ENCODE measurements around the gene MS4A10. TPM values are rescaled to one million over a fixed set of nuclear protein-coding genes. Genes with fewer than 3 reads are reported as not detected.

Gene MS4A10
- total and polyA plus RNA-seq, 2 experiments from 2014 or later: not detected

- TF ChIP-seq REST (IDR thresholded peaks at IDR 0.05; ENCODE audit: unreplicated experiment) (no peak), STAT1 (IDR thresholded peaks at IDR 0.05; ENCODE audit: unreplicated experiment) (no peak), JUNB (IDR thresholded peaks at IDR 0.05; ENCODE audit: unreplicated experiment) (no peak), POLR2AphosphoS5 (IDR thresholded peaks at IDR 0.05; ENCODE audit: low read depth) (no peak), ZNF114 (CRISPR knock-in tag; IDR thresholded peaks at IDR 0.05) (no peak)
These were observed 5.1 kb upstream of the MS4A10 start (continued) for GRCh38 chr11:60780065-60780464.

- Mint-ChIP-seq H3K4me1 (peaks cover 4% of the 10 kb centered on the region; the same call in 1 of the 3 replicates), H3K9me3 (no peaks in the 10 kb centered on the region; the same call in 2 of the 3 replicates)
- no peak for TF ChIP-seq NANOG (IDR thresholded peaks at IDR 0.05; ENCODE audit: borderline replicate concordance)
- no peak for TF ChIP-seq ZNF331 (CRISPR knock-in tag; IDR thresholded peaks at IDR 0.05; ENCODE audit: low read depth)
- TF ChIP-seq ETS1 (IDR thresholded peaks at IDR 0.05): no peak
- no peak for TF ChIP-seq JUNB (IDR thresholded peaks at IDR 0.05; ENCODE audit: unreplicated experiment)
- TF ChIP-seq ZNF114 (CRISPR knock-in tag; IDR thresholded peaks at IDR 0.05): no peak
- TF ChIP-seq CREB1 (CRISPR knock-in tag; IDR thresholded peaks at IDR 0.05; ENCODE audit: low read depth): no peak
- TF ChIP-seq ZNF462 (CRISPR knock-in tag; IDR thresholded peaks at IDR 0.05): no peak
- TF ChIP-seq REST (IDR thresholded peaks at IDR 0.05; ENCODE audit: unreplicated experiment): no peak
- TF ChIP-seq POLR2AphosphoS5 (IDR thresholded peaks at IDR 0.05; ENCODE audit: low read depth): no peak
- TF ChIP-seq EZH2phosphoT487 (IDR thresholded peaks at IDR 0.05; ENCODE audit: unreplicated experiment): no peak
These were observed 4.4 kb upstream of the MS4A10 start for GRCh38 chr11:60780774-60781173.

More at GRCh38 chr11:60780774-60781173, 4.4 kb upstream of the MS4A10 start:
- no peak overlapping the region for H3K4me3 ChIP-seq
- no peak overlapping the region for H3K4me2 ChIP-seq
- no peaks in the 10 kb centered on the region for H4K20me1 ChIP-seq (replicated peaks; ENCODE audit: insufficient read depth)
- ATAC-seq (no peak), DNase-seq (ENCODE audit: low spot score) (no peak)
- H3K9me2 ChIP-seq (ENCODE audit: insufficient read depth): peaks cover 4% of the 10 kb centered on the region; the same call in 1 of the 2 replicates
- no peak overlapping the region for H3K27ac Mint-ChIP-seq
- H3K79me2 ChIP-seq (replicated peaks; ENCODE audit: insufficient read depth): no peaks in the 10 kb centered on the region
- no peaks in the 10 kb centered on the region for H3K27me3 ChIP-seq (ENCODE audit: insufficient read depth)
- H3F3A ChIP-seq (replicated peaks; ENCODE audit: low read depth): no peaks in the 10 kb centered on the region
- no peak overlapping the region for H2AFZ ChIP-seq
- no peak overlapping the region for H3K27ac ChIP-seq (ENCODE audit: low read depth)
- H3K4me1 ChIP-seq (ENCODE audit: insufficient read depth): no peaks in the 10 kb centered on the region
- no peaks in the 10 kb centered on the region for H3K36me3 Mint-ChIP-seq (ENCODE audit: low read depth)
- H3K27me3 Mint-ChIP-seq (ENCODE audit: insufficient read depth, low read depth, poor library complexity): no peaks in the 10 kb centered on the region
- H3K4me3 Mint-ChIP-seq: no peak overlapping the region
- no peaks in the 10 kb centered on the region for H3K36me3 ChIP-seq (ENCODE audit: insufficient read depth)

Data from GM23338 (cell line).